Neural cell (in vitro differentiated cells): ENCODE results near the gene CHN1. TPM values are rescaled to one million over a fixed set of nuclear protein-coding genes. Genes with fewer than 3 reads are reported as not detected.

ENCODE experiments used
- H2AFZ ChIP-seq: fragments of 200-600, 300-800 bp; sonication (generic), shearing (Covaris generic); 2 replicates; pipeline ENCODE4 v1.6.0; 2014; ENCODE audit warnings: low read depth, mild to moderate bottlenecking, antibody characterized with exemption, low read length, moderate library complexity
- H3F3A ChIP-seq: fragments of 200-600 bp; shearing (Covaris generic); 2 replicates; pipeline ENCODE4 v1.6.1; 2016; ENCODE audit warnings: mild to moderate bottlenecking, moderate library complexity, mixed read lengths, antibody characterized with exemption, low read length; ENCODE audit not compliant: insufficient read depth, poor library complexity, severe bottlenecking
- H3K27ac ChIP-seq: fragments of 200-600, 300-800 bp; sonication (generic), shearing (Covaris generic); 2 replicates; pipeline ENCODE4 v1.5.1; 2014; ENCODE audit warnings: mild to moderate bottlenecking, low read length, moderate library complexity
- H3K27me3 ChIP-seq: fragments of 300-800, 200-600 bp; sonication (generic), shearing (Covaris generic); 2 replicates; pipeline ENCODE4 v1.6.0; 2014; ENCODE audit warnings: mild to moderate bottlenecking, low read depth, low read length, moderate library complexity; ENCODE audit not compliant: insufficient read depth
- H3K36me3 ChIP-seq: fragments of 300-800, 200-600 bp; sonication (generic), shearing (Covaris generic); 2 replicates; pipeline ENCODE4 v1.5.1; 2014; ENCODE audit warnings: mild to moderate bottlenecking, antibody characterized with exemption, low read length, moderate library complexity; ENCODE audit not compliant: insufficient read depth
- H3K4me2 ChIP-seq: fragments of 300-800, 200-600 bp; sonication (generic), shearing (Covaris generic); 2 replicates; pipeline ENCODE4 v1.6.0; 2014; ENCODE audit warnings: mild to moderate bottlenecking, low read length
- H3K4me3 ChIP-seq: fragments of 300-800, 200-600 bp; sonication (generic), shearing (Covaris generic); 2 replicates; pipeline ENCODE4 v1.5.1; 2014; ENCODE audit warnings: mild to moderate bottlenecking, low read length, moderate library complexity
- H3K79me2 ChIP-seq: fragments of 200-600 bp; shearing (Covaris generic); replicated peaks from 2 replicates; pipeline ENCODE4 v1.6.0; 2014; ENCODE audit warnings: mild to moderate bottlenecking, low read length, moderate library complexity; ENCODE audit not compliant: insufficient read depth
- H3K9ac ChIP-seq: fragments of 300-800, 200-600 bp; sonication (generic), shearing (Covaris generic); 2 replicates; pipeline ENCODE4 v1.6.1; 2016; ENCODE audit warnings: mild to moderate bottlenecking, low read length, mixed read lengths
- H3K9me2 ChIP-seq: fragments of 200-600 bp; shearing (Covaris generic); 2 replicates; pipeline ENCODE4 v1.6.1; 2016; ENCODE audit warnings: mild to moderate bottlenecking, low read length, mixed read lengths; ENCODE audit not compliant: insufficient read depth
- H3K9me3 ChIP-seq: fragments of 200-600, 300-800 bp; sonication (generic), shearing (Covaris generic); 2 replicates; pipeline ENCODE4 v1.6.1; 2016; ENCODE audit warnings: mild to moderate bottlenecking, mixed run types, low read length, moderate library complexity, mixed read lengths
- H4K20me1 ChIP-seq: fragments of 200-600 bp; shearing (Covaris generic); 2 replicates; pipeline ENCODE4 v1.6.1; 2016; ENCODE audit warnings: mild to moderate bottlenecking, mixed run types; ENCODE audit not compliant: insufficient read depth
- EP300 ChIP-seq: fragments of 450-650 bp; conservative IDR thresholded peaks from 2 replicates; pipeline ENCODE4 v1.6.1; 2014; ENCODE audit warnings: antibody characterized with exemption, mild to moderate bottlenecking, moderate library complexity; ENCODE audit not compliant: poor library complexity, severe bottlenecking
- EZH2 ChIP-seq: fragments of 200-600, 300-800 bp; shearing (Covaris generic), sonication (generic); IDR thresholded peaks from 2 replicates; pipeline ENCODE4 v1.6.1; 2014; ENCODE audit warnings: antibody characterized with exemption, low read length, borderline replicate concordance, mild to moderate bottlenecking; ENCODE audit not compliant: insufficient read depth, poor library complexity, severe bottlenecking
- MXI1 ChIP-seq: fragments of 450-650 bp; conservative IDR thresholded peaks from 2 replicates; pipeline ENCODE4 v1.6.1; 2014; ENCODE audit warnings: antibody characterized with exemption, mild to moderate bottlenecking; ENCODE audit not compliant: poor library complexity, severe bottlenecking
- POLR2AphosphoS5 ChIP-seq: IDR thresholded peaks from 2 replicates; pipeline ENCODE4 v1.6.1; 2012
- RAD21 ChIP-seq: fragments of 450-650 bp; conservative IDR thresholded peaks from 2 replicates; pipeline ENCODE4 v1.6.1; 2014; ENCODE audit warnings: antibody characterized with exemption, mild to moderate bottlenecking, moderate library complexity
- SMC3 ChIP-seq: fragments of 450-650 bp; conservative IDR thresholded peaks from 2 replicates; pipeline ENCODE4 v1.6.1; 2014; ENCODE audit warnings: antibody characterized with exemption, mild to moderate bottlenecking, moderate library complexity; ENCODE audit not compliant: poor library complexity
- TAF1 ChIP-seq: IDR thresholded peaks from 2 replicates; pipeline ENCODE4 v1.6.1; 2012; ENCODE audit warnings: low read depth
- polyA plus RNA-seq: library from polyadenylated mRNA; depleted of rRNA; stranded (reverse); fragments of >200 nt; gene quantifications from 2 replicates; pipeline ENCODE4 v1.2.3, GENCODE V29; 2014
- TF ChIP-seq, protein P1 (sequence below): IDR thresholded peaks from 2 replicates; pipeline ENCODE4 v1.6.1; 2012; ENCODE audit warnings: borderline replicate concordance
- TF ChIP-seq, protein P2 (sequence below): fragments of 450-650 bp; IDR thresholded peaks from 2 replicates; pipeline ENCODE4 v1.5.1; 2014; ENCODE audit warnings: antibody characterized with exemption, mild to moderate bottlenecking, moderate library complexity; ENCODE audit not compliant: poor library complexity, severe bottlenecking

The CHN1 gene
- polyA plus RNA-seq, 1 donor from 2014 or later = 133 TPM

DNA sequence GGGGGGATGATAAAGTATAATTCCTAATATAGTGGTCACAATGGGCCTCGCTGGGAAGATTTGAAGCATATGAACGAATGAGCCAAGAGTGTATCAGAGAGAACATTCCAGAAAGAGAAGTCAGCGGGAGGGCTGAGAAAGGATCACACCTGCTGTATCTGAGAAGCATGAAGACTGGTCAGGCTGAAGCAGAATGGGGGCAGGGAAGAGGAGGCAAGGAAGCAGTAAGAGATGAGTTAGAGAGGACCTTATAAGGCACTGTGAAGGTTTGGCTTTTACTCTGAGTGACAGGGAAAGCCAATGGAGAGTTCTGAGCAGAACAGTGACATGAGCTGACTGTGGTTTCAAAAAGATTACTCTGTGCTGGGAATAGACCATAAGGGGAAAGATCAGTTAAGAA, 73.5 kb downstream of the CHN1 start:
- no peak for TF ChIP-seq SMC3
- TF ChIP-seq RAD21 = no peak
- no peak for TF ChIP-seq TAF1
- TF ChIP-seq EZH2 = no peak
- TF ChIP-seq, protein P1, sequence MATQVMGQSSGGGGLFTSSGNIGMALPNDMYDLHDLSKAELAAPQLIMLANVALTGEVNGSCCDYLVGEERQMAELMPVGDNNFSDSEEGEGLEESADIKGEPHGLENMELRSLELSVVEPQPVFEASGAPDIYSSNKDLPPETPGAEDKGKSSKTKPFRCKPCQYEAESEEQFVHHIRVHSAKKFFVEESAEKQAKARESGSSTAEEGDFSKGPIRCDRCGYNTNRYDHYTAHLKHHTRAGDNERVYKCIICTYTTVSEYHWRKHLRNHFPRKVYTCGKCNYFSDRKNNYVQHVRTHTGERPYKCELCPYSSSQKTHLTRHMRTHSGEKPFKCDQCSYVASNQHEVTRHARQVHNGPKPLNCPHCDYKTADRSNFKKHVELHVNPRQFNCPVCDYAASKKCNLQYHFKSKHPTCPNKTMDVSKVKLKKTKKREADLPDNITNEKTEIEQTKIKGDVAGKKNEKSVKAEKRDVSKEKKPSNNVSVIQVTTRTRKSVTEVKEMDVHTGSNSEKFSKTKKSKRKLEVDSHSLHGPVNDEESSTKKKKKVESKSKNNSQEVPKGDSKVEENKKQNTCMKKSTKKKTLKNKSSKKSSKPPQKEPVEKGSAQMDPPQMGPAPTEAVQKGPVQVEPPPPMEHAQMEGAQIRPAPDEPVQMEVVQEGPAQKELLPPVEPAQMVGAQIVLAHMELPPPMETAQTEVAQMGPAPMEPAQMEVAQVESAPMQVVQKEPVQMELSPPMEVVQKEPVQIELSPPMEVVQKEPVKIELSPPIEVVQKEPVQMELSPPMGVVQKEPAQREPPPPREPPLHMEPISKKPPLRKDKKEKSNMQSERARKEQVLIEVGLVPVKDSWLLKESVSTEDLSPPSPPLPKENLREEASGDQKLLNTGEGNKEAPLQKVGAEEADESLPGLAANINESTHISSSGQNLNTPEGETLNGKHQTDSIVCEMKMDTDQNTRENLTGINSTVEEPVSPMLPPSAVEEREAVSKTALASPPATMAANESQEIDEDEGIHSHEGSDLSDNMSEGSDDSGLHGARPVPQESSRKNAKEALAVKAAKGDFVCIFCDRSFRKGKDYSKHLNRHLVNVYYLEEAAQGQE = no peak
- no peak for TF ChIP-seq POLR2AphosphoS5
- TF ChIP-seq, protein P2, sequence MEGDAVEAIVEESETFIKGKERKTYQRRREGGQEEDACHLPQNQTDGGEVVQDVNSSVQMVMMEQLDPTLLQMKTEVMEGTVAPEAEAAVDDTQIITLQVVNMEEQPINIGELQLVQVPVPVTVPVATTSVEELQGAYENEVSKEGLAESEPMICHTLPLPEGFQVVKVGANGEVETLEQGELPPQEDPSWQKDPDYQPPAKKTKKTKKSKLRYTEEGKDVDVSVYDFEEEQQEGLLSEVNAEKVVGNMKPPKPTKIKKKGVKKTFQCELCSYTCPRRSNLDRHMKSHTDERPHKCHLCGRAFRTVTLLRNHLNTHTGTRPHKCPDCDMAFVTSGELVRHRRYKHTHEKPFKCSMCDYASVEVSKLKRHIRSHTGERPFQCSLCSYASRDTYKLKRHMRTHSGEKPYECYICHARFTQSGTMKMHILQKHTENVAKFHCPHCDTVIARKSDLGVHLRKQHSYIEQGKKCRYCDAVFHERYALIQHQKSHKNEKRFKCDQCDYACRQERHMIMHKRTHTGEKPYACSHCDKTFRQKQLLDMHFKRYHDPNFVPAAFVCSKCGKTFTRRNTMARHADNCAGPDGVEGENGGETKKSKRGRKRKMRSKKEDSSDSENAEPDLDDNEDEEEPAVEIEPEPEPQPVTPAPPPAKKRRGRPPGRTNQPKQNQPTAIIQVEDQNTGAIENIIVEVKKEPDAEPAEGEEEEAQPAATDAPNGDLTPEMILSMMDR = no peak
- TF ChIP-seq MXI1 = no peak
- TF ChIP-seq EP300 = no peak
- H3K4me2 ChIP-seq = no peak overlapping the region
- no peaks in the 10 kb centered on the region for H3K79me2 ChIP-seq
- peaks cover 6% of the 10 kb centered on the region for H3K36me3 ChIP-seq
- no peak overlapping the region for H2AFZ ChIP-seq
- no peaks in the 10 kb centered on the region for H3K27me3 ChIP-seq
- no peak overlapping the region for H3K9ac ChIP-seq
- peaks cover 8% of the 10 kb centered on the region for H3K9me3 ChIP-seq
- H3K27ac ChIP-seq = no peak overlapping the region
- no peak overlapping the region for H3K4me3 ChIP-seq
- no peaks in the 10 kb centered on the region for H3F3A ChIP-seq
- no peaks in the 10 kb centered on the region for H3K9me2 ChIP-seq
- no peaks in the 10 kb centered on the region for H4K20me1 ChIP-seq

DNA sequence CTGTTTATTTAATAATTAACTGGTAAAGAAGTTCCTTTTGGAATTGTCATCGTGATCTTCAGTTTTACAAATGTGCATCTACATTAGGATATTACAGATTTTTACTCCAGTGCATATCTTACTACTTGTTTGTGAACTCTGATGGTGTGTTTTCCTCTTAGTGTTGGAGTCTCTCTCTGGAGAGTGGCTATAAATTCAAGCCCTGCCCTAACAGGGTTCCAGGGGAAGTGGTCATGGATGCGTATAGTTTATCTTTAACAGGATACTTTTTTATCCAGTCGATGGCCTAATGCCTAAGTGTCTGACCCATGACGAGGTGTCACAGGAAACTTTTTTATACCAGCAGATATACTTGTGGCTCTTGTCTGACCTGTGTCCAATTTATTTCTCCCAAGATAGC, 75.4 kb downstream of the CHN1 start:
- TF ChIP-seq RAD21 = no peak
- no peak for TF ChIP-seq POLR2AphosphoS5
- TF ChIP-seq, protein P2 = no peak
- TF ChIP-seq, protein P1 = no peak
- TF ChIP-seq MXI1 = no peak
- no peak for TF ChIP-seq EZH2
- no peak for TF ChIP-seq SMC3
- TF ChIP-seq TAF1 = no peak
- TF ChIP-seq EP300 = no peak
- Histone ChIP-seq H3F3A (no peaks in the 10 kb centered on the region), H3K4me2 (no peak overlapping the region), H3K9me3 (peaks cover 8% of the 10 kb centered on the region), H3K27me3 (no peaks in the 10 kb centered on the region), H4K20me1 (no peaks in the 10 kb centered on the region), H3K27ac (no peak overlapping the region), H3K9me2 (no peaks in the 10 kb centered on the region), H3K79me2 (no peaks in the 10 kb centered on the region), H2AFZ (no peak overlapping the region), H3K9ac (no peak overlapping the region), H3K36me3 (peaks cover 6% of the 10 kb centered on the region), H3K4me3 (no peak overlapping the region)
